Left renal cortex interstitium (tissue), 4 donors: ENCODE data around the gene XIRP2. TPM values are rescaled to one million over a fixed set of nuclear protein-coding genes. Genes with fewer than 3 reads are reported as not detected.

Experiments
- DNase-seq, 4 donors: peaks; one replicate each; pipeline ENCODE4 v3.0.0-alpha.2; 2013; ENCODE audit warnings: low read depth in 4 of 4, low spot score in 2 of 4, missing footprints in 1 of 4
- polyA plus RNA-seq, 4 donors: library from polyadenylated mRNA; unstranded; fragments of 120-200 nt; gene quantifications; one replicate each; pipeline ENCODE4 v1.2.1, GENCODE V29; 2013; ENCODE audit not compliant: insufficient read length in 4 of 4

The XIRP2 gene
- polyA plus RNA-seq, 4 donors: 0.06 to 0.11 (median 0.09) TPM

GRCh38 chr2:166934817-166935216 lies 46.5 kb downstream of the XIRP2 start:
- DNase-seq: no peak

GRCh38 chr2:166942377-166942776 lies 54.1 kb downstream of the XIRP2 start:
- DNase-seq: no peak

- DNase-seq: no peak
These were observed 56.6 kb downstream of the XIRP2 start for GRCh38 chr2:166944909-166945308.

- DNase-seq: no peak
These were observed 69.4 kb downstream of the XIRP2 start for GRCh38 chr2:166957686-166958085.

- no peak for DNase-seq
These were observed 70.8 kb downstream of the XIRP2 start for GRCh38 chr2:166958986-166959481.

- no peak for DNase-seq
These were observed 71.3 kb downstream of the XIRP2 start for GRCh38 chr2:166959556-166959955.

GRCh38 chr2:166960702-166961270 lies 72.5 kb downstream of the XIRP2 start:
- DNase-seq: no peak

- no peak for DNase-seq
These were observed 73.7 kb downstream of the XIRP2 start for GRCh38 chr2:166961933-166962332.

GRCh38 chr2:166969486-166969885 lies 81.2 kb downstream of the XIRP2 start:
- no peak for DNase-seq

GRCh38 chr2:166972002-166972401 lies 83.7 kb downstream of the XIRP2 start:
- DNase-seq: no peak

- DNase-seq: no peak
These were observed 84.1 kb downstream of the XIRP2 start for GRCh38 chr2:166972418-166972817.

- no peak for DNase-seq
These were observed 95.9 kb downstream of the XIRP2 start for GRCh38 chr2:166984188-166984587.

- no peak for DNase-seq
These were observed 96.5 kb downstream of the XIRP2 start for GRCh38 chr2:166984797-166985196.

- DNase-seq: no peak
These were observed 106.5 kb downstream of the XIRP2 start for GRCh38 chr2:166994588-166995336.

GRCh38 chr2:166996465-166996864 lies 108.2 kb downstream of the XIRP2 start:
- DNase-seq: no peak

GRCh38 chr2:167001165-167001564 lies 112.9 kb downstream of the XIRP2 start:
- no peak for DNase-seq

GRCh38 chr2:167005096-167005495 lies 116.8 kb downstream of the XIRP2 start:
- no peak for DNase-seq

GRCh38 chr2:167013227-167013626 lies 124.9 kb downstream of the XIRP2 start:
- DNase-seq: no peak

GRCh38 chr2:167015806-167016205 lies 127.5 kb downstream of the XIRP2 start:
- no peak for DNase-seq

- DNase-seq: no peak
These were observed 128.7 kb downstream of the XIRP2 start for GRCh38 chr2:167017021-167017420.

GRCh38 chr2:167018590-167018989 lies 130.3 kb downstream of the XIRP2 start:
- no peak for DNase-seq

- DNase-seq: no peak
These were observed 140.2 kb downstream of the XIRP2 start for GRCh38 chr2:167028503-167028902.
